SK-N-SH treated with all-trans-retinoic acid at 6 μM for 48 hours (cell line): ENCODE data around the gene GPATCH2L.
A peak's percentile ranks its signal among the peaks of the same experiment; 100 is the strongest.

ENCODE experiments used
- ATAC-seq: fragments of 200-7000 bp; cut with Tn5 transposase; 3 replicates; pipeline ENCODE4 v1.9.1; 2020; ENCODE audit warnings: mild to moderate bottlenecking, moderate library complexity
- BACH2 ChIP-seq: fragments of 250-450 bp; sonication (Bioruptor Pico); IDR thresholded peaks from 2 replicates; pipeline ENCODE4 v1.9.0; 2021; ENCODE audit warnings: mild to moderate bottlenecking, borderline replicate concordance
- CSDC2 ChIP-seq: fragments of 250-450 bp; sonication (Bioruptor Pico); IDR thresholded peaks from 2 replicates; pipeline ENCODE4 v1.5.0; 2020; ENCODE audit warnings: mild to moderate bottlenecking, moderate library complexity
- ESRRG ChIP-seq: fragments of 250-450 bp; sonication (Bioruptor Pico); IDR thresholded peaks from 2 replicates; pipeline ENCODE4 v1.6.1; 2021; ENCODE audit warnings: mild to moderate bottlenecking
- ISL1 ChIP-seq: fragments of 250-450 bp; sonication (Bioruptor Pico); IDR thresholded peaks from 2 replicates; pipeline ENCODE4 v2.1.2; 2022; ENCODE audit warnings: mild to moderate bottlenecking, moderate library complexity
- OSR1 ChIP-seq: fragments of 250-450 bp; sonication (Bioruptor Pico); IDR thresholded peaks from 2 replicates; pipeline ENCODE4 v1.8.0; 2022; ENCODE audit warnings: moderate library complexity, mild to moderate bottlenecking, inconsistent platforms
- PPARA ChIP-seq: fragments of 250-450 bp; sonication (Bioruptor Pico); IDR thresholded peaks from 2 replicates; pipeline ENCODE4 v1.5.0; 2020; ENCODE audit warnings: mild to moderate bottlenecking, borderline replicate concordance
- RARB ChIP-seq: fragments of 250-450 bp; sonication (Bioruptor Pico); IDR thresholded peaks from 2 replicates; pipeline ENCODE4 v1.8.0; 2021; ENCODE audit warnings: mild to moderate bottlenecking, moderate library complexity
- TCF4 ChIP-seq: fragments of 250-450 bp; sonication (Bioruptor Pico); IDR thresholded peaks from 2 replicates; pipeline ENCODE4 v1.8.0; 2021; ENCODE audit warnings: mild to moderate bottlenecking, moderate library complexity, borderline replicate concordance
- ZC3H10 ChIP-seq: fragments of 250-450 bp; sonication (Bioruptor Pico); IDR thresholded peaks from 2 replicates; pipeline ENCODE4 v1.5.1; 2021; ENCODE audit warnings: mild to moderate bottlenecking, moderate library complexity
- ZFP3 ChIP-seq: fragments of 250-450 bp; sonication (Bioruptor Pico); IDR thresholded peaks from 2 replicates; pipeline ENCODE4 v1.5.0; 2020; ENCODE audit warnings: mild to moderate bottlenecking, moderate library complexity
- ZFP30 ChIP-seq: fragments of 450-650 bp; formaldehyde crosslinking; IDR thresholded peaks from 2 replicates; pipeline ENCODE4 v1.5.0; 2022; ENCODE audit warnings: mild to moderate bottlenecking, moderate library complexity
- ZNF70 ChIP-seq: fragments of 450-650 bp; formaldehyde crosslinking; IDR thresholded peaks from 2 replicates; pipeline ENCODE4 v1.5.0; 2020; ENCODE audit warnings: mild to moderate bottlenecking, moderate library complexity
- ZNF8 ChIP-seq: fragments of 450-650 bp; formaldehyde crosslinking; IDR thresholded peaks from 2 replicates; pipeline ENCODE4 v1.5.0; 2020; ENCODE audit warnings: mild to moderate bottlenecking, moderate library complexity
- TF ChIP-seq, protein P1 (sequence below): fragments of 250-450 bp; sonication (Bioruptor Pico); IDR thresholded peaks from 2 replicates; pipeline ENCODE4 v1.8.0; 2021; ENCODE audit warnings: low read depth, mild to moderate bottlenecking, moderate library complexity, borderline replicate concordance
- TF ChIP-seq, protein P2 (sequence below): fragments of 250-450 bp; sonication (Bioruptor Pico); IDR thresholded peaks from 2 replicates; pipeline ENCODE4 v1.5.1; 2020; ENCODE audit warnings: low read depth, mild to moderate bottlenecking, moderate library complexity
- TF ChIP-seq, protein P3 (sequence below): fragments of 250-450 bp; sonication (Bioruptor Pico); IDR thresholded peaks from 2 replicates; pipeline ENCODE4 v1.5.0; 2020; ENCODE audit warnings: mild to moderate bottlenecking, moderate library complexity
- TF ChIP-seq, protein P4 (sequence below): fragments of 250-450 bp; sonication (Bioruptor Pico); IDR thresholded peaks from 2 replicates; pipeline ENCODE4 v1.5.1; 2021; ENCODE audit warnings: mild to moderate bottlenecking, moderate library complexity
- TF ChIP-seq, protein P5 (sequence below): fragments of 250-450 bp; sonication (Bioruptor Pico); IDR thresholded peaks from 2 replicates; pipeline ENCODE4 v1.8.0; 2020; ENCODE audit warnings: mild to moderate bottlenecking, moderate library complexity, borderline replicate concordance

Gene GPATCH2L

DNA sequence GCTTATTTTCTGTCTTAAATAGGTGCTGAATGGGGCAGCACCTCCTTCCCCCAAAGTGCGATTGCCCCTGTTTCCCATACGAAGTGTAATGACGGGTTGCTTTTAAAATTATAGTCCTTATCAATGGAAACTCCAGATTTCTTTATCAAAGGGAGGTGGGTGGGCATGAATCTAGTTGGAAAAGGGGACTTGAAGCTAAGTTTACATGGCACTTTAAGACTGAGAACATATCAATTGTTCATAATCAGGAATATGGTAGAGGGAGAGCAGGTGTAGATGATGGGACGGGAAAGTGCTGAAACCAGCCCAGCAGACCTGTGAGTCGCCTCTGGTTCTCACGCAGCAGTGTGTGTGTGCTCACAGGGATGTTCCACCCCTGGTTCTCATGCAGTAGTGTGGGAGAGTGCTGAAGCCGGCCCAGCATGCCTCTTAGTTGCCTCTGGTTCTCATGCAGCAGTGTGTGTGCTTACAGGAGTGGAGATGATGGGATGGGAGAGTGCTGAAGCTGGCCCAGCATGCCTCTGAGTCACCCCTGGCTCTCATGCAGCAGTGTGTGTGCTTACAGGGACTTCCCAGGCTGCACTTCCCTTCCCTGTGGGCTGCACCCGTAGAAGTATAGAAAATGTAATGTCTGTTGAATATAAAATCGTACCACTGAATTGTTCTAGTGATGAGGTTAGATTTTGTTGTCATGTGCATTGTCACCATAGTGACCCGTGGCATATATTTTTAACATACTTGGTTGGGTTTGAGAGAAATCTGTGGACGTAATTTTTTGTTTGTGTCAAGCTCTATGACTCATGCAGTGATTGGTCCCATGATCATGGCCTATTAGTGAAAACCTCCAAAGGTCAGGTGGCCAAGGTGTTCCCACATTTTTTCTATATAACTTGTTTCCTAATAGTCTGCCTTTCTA, 51.6 kb downstream of the GPATCH2L start:
- ATAC-seq, result peak; percentile 94
- TF ChIP-seq BACH2 (CRISPR knock-in tag), result no peak
- no peak for TF ChIP-seq ZFP30 (CRISPR knock-in tag)
- TF ChIP-seq TCF4 (CRISPR knock-in tag), result no peak
- TF ChIP-seq, protein P1, sequence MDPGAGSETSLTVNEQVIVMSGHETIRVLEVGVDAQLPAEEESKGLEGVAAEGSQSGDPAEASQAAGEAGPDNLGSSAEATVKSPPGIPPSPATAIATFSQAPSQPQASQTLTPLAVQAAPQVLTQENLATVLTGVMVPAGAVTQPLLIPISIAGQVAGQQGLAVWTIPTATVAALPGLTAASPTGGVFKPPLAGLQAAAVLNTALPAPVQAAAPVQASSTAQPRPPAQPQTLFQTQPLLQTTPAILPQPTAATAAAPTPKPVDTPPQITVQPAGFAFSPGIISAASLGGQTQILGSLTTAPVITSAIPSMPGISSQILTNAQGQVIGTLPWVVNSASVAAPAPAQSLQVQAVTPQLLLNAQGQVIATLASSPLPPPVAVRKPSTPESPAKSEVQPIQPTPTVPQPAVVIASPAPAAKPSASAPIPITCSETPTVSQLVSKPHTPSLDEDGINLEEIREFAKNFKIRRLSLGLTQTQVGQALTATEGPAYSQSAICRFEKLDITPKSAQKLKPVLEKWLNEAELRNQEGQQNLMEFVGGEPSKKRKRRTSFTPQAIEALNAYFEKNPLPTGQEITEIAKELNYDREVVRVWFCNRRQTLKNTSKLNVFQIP (CRISPR knock-in tag), result no peak; the same call in 1 of the 2 replicates
- TF ChIP-seq ZNF8 (CRISPR knock-in tag), result no peak
- TF ChIP-seq, protein P2, sequence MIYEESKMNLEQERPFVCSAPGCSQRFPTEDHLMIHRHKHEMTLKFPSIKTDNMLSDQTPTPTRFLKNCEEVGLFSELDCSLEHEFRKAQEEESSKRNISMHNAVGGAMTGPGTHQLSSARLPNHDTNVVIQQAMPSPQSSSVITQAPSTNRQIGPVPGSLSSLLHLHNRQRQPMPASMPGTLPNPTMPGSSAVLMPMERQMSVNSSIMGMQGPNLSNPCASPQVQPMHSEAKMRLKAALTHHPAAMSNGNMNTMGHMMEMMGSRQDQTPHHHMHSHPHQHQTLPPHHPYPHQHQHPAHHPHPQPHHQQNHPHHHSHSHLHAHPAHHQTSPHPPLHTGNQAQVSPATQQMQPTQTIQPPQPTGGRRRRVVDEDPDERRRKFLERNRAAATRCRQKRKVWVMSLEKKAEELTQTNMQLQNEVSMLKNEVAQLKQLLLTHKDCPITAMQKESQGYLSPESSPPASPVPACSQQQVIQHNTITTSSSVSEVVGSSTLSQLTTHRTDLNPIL, result no peak
- no peak for TF ChIP-seq ZC3H10 (CRISPR knock-in tag)
- TF ChIP-seq CSDC2 (CRISPR knock-in tag), result no peak
- TF ChIP-seq RARB (CRISPR knock-in tag), result no peak
- TF ChIP-seq OSR1, result no peak
- TF ChIP-seq, protein P3, sequence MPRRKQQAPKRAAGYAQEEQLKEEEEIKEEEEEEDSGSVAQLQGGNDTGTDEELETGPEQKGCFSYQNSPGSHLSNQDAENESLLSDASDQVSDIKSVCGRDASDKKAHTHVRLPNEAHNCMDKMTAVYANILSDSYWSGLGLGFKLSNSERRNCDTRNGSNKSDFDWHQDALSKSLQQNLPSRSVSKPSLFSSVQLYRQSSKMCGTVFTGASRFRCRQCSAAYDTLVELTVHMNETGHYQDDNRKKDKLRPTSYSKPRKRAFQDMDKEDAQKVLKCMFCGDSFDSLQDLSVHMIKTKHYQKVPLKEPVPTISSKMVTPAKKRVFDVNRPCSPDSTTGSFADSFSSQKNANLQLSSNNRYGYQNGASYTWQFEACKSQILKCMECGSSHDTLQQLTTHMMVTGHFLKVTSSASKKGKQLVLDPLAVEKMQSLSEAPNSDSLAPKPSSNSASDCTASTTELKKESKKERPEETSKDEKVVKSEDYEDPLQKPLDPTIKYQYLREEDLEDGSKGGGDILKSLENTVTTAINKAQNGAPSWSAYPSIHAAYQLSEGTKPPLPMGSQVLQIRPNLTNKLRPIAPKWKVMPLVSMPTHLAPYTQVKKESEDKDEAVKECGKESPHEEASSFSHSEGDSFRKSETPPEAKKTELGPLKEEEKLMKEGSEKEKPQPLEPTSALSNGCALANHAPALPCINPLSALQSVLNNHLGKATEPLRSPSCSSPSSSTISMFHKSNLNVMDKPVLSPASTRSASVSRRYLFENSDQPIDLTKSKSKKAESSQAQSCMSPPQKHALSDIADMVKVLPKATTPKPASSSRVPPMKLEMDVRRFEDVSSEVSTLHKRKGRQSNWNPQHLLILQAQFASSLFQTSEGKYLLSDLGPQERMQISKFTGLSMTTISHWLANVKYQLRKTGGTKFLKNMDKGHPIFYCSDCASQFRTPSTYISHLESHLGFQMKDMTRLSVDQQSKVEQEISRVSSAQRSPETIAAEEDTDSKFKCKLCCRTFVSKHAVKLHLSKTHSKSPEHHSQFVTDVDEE (CRISPR knock-in tag), result no peak
- TF ChIP-seq, protein P4, sequence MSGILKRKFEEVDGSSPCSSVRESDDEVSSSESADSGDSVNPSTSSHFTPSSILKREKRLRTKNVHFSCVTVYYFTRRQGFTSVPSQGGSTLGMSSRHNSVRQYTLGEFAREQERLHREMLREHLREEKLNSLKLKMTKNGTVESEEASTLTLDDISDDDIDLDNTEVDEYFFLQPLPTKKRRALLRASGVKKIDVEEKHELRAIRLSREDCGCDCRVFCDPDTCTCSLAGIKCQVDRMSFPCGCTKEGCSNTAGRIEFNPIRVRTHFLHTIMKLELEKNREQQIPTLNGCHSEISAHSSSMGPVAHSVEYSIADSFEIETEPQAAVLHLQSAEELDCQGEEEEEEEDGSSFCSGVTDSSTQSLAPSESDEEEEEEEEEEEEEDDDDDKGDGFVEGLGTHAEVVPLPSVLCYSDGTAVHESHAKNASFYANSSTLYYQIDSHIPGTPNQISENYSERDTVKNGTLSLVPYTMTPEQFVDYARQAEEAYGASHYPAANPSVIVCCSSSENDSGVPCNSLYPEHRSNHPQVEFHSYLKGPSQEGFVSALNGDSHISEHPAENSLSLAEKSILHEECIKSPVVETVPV (CRISPR knock-in tag), result no peak
- TF ChIP-seq ISL1 (CRISPR knock-in tag), result no peak
- TF ChIP-seq ESRRG (CRISPR knock-in tag), result no peak
- TF ChIP-seq PPARA, result no peak
- TF ChIP-seq ZFP3 (CRISPR knock-in tag), result no peak
- TF ChIP-seq, protein P5, sequence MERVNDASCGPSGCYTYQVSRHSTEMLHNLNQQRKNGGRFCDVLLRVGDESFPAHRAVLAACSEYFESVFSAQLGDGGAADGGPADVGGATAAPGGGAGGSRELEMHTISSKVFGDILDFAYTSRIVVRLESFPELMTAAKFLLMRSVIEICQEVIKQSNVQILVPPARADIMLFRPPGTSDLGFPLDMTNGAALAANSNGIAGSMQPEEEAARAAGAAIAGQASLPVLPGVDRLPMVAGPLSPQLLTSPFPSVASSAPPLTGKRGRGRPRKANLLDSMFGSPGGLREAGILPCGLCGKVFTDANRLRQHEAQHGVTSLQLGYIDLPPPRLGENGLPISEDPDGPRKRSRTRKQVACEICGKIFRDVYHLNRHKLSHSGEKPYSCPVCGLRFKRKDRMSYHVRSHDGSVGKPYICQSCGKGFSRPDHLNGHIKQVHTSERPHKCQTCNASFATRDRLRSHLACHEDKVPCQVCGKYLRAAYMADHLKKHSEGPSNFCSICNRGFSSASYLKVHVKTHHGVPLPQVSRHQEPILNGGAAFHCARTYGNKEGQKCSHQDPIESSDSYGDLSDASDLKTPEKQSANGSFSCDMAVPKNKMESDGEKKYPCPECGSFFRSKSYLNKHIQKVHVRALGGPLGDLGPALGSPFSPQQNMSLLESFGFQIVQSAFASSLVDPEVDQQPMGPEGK (CRISPR knock-in tag), result no peak

DNA sequence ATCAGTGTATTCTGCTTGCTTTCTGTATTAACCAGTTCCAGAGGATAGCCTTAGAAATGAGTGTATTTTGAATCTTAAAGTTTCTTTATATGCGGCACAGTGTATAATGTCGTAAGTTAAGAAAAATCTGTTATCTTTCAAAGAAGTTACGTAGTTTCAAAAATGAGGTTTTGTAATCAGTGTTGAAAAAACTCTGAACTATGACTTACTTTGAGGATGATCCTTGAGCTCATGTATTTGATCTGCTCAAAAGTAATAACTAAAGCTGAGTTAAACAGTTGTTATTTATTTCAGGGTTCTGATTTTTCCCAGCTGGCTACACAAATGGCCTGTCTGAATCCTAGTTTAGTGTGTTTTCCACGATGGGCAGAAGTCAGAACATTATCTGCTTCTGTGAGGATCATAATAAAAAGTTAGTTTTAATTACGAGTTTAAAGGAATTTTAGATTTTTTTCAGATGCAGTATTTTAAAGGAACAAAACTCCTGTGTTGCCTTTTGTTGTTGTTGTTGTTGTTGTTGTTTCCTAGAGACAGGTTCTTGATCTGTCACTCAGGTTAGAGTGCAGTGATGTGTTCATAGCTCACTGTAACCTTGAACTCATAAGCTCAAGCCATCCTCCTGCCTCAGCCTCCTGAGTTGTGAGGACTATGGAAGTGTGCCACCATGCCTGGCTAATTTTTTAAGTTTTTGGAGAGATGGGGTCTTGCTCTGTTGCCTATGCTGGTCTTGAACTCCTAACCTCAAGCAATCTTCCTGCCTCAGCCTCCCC, 52.9 kb downstream of the GPATCH2L start:
- TF ChIP-seq ISL1 (CRISPR knock-in tag) (no peak), ZFP30 (CRISPR knock-in tag) (no peak), ZNF70 (CRISPR knock-in tag) (no peak)
- TF ChIP-seq, protein P1 (CRISPR knock-in tag), result no peak
- no peak for ATAC-seq
